HG03064 (cell line): ENCODE measurements around the gene BDNF.

Source experiments
- ATAC-seq: cut with Tn5 transposase; IDR thresholded peaks from one replicate; pipeline ENCODE4 v1.9.1; 2021; ENCODE audit warnings: low read depth; ENCODE audit not compliant: unreplicated experiment

Gene BDNF

GRCh38 chr11:27707676-27708075 lies 7.4 kb upstream of the BDNF start:
- ATAC-seq = no peak

- ATAC-seq = no peak
Measured at GRCh38 chr11:27705873-27706820, 5.9 kb upstream of the BDNF start.

- no peak for ATAC-seq
Measured at GRCh38 chr11:27703481-27703880, 3.2 kb upstream of the BDNF start.

GRCh38 chr11:27702811-27703210 lies 2.6 kb upstream of the BDNF start:
- no peak for ATAC-seq

- ATAC-seq = no peak
Measured at GRCh38 chr11:27701355-27702105, 1.3 kb upstream of the BDNF start.

GRCh38 chr11:27699926-27700350 lies 317 bp downstream of the BDNF start:
- ATAC-seq = no peak

GRCh38 chr11:27699242-27699925 lies 871 bp downstream of the BDNF start:
- no peak for ATAC-seq

- ATAC-seq = peak; percentile 53
Measured at GRCh38 chr11:27698872-27699241, 1.4 kb downstream of the BDNF start.

GRCh38 chr11:27697679-27698275 lies 2.5 kb downstream of the BDNF start:
- ATAC-seq = no peak

GRCh38 chr11:27696961-27697360 lies 3.3 kb downstream of the BDNF start:
- ATAC-seq = no peak

GRCh38 chr11:27696115-27696514 lies 4.1 kb downstream of the BDNF start:
- ATAC-seq = no peak

- ATAC-seq = no peak
Measured at GRCh38 chr11:27694992-27695391, 5.3 kb downstream of the BDNF start.

- ATAC-seq = no peak
Measured at GRCh38 chr11:27693398-27693797, 6.9 kb downstream of the BDNF start.

GRCh38 chr11:27692781-27693180 lies 7.5 kb downstream of the BDNF start:
- no peak for ATAC-seq

- ATAC-seq = no peak
Measured at GRCh38 chr11:27688076-27688475, 12.2 kb downstream of the BDNF start.

- no peak for ATAC-seq
Measured at GRCh38 chr11:27681664-27682063, 18.6 kb downstream of the BDNF start.

GRCh38 chr11:27679136-27680015 lies 20.9 kb downstream of the BDNF start:
- no peak for ATAC-seq

GRCh38 chr11:27678242-27678641 lies 22.0 kb downstream of the BDNF start:
- ATAC-seq = no peak

GRCh38 chr11:27677108-27677507 lies 23.1 kb downstream of the BDNF start:
- ATAC-seq = no peak
